Hepatocyte (in vitro differentiated cells): ENCODE data around the gene OMA1. TPM values are rescaled to one million over a fixed set of nuclear protein-coding genes. Genes with fewer than 3 reads are reported as not detected.

Experiments
- DNase-seq: peaks from one replicate; pipeline ENCODE4 v3.0.0-alpha.2; 2016; ENCODE audit warnings: low spot score
- H2AFZ ChIP-seq: fragments of 200-600 bp; sonication (generic); 2 replicates; pipeline ENCODE4 v1.6.0; 2016; ENCODE audit warnings: antibody characterized with exemption, mild to moderate bottlenecking
- H3K27ac ChIP-seq: fragments of 200-600 bp; sonication (generic); 2 replicates; pipeline ENCODE4 v1.5.1; 2016; ENCODE audit warnings: mild to moderate bottlenecking
- H3K27me3 ChIP-seq: fragments of 200-600 bp; sonication (generic); 2 replicates; pipeline ENCODE4 v1.6.1; 2016
- H3K36me3 ChIP-seq: fragments of 200-600 bp; sonication (generic); replicated peaks from 2 replicates; pipeline ENCODE4 v1.5.1; 2016; ENCODE audit warnings: low read depth; ENCODE audit not compliant: insufficient read depth
- H3K4me1 ChIP-seq: fragments of 200-600 bp; sonication (generic); 2 replicates; pipeline ENCODE4 v1.5.1; 2016; ENCODE audit warnings: mild to moderate bottlenecking, moderate library complexity; ENCODE audit not compliant: insufficient read depth
- H3K4me2 ChIP-seq: fragments of 200-600 bp; sonication (generic); 2 replicates; pipeline ENCODE4 v1.6.0; 2016
- H3K4me3 ChIP-seq: fragments of 200-600 bp; sonication (generic); 2 replicates; pipeline ENCODE4 v1.5.1; 2016; ENCODE audit warnings: mild to moderate bottlenecking
- H3K79me2 ChIP-seq: fragments of 200-600 bp; sonication (generic); 2 replicates; pipeline ENCODE4 v1.6.0; 2017; ENCODE audit warnings: mild to moderate bottlenecking
- H3K9me2 ChIP-seq: fragments of 200-600 bp; sonication (generic); replicated peaks from 2 replicates; pipeline ENCODE4 v1.6.0; 2017; ENCODE audit warnings: mild to moderate bottlenecking; ENCODE audit not compliant: insufficient read depth
- H3K9me3 ChIP-seq: fragments of 200-600 bp; sonication (generic); 2 replicates; pipeline ENCODE4 v1.5.1; 2016; ENCODE audit warnings: low read depth, mild to moderate bottlenecking
- H4K20me1 ChIP-seq: fragments of 200-600 bp; sonication (generic); 2 replicates; pipeline ENCODE4 v1.6.0; 2016; ENCODE audit warnings: mild to moderate bottlenecking; ENCODE audit not compliant: insufficient read depth, poor library complexity, severe bottlenecking
- CTCF ChIP-seq: fragments of 200-600 bp; sonication (generic); IDR thresholded peaks from 2 replicates; pipeline ENCODE4 v1.5.1; 2016; ENCODE audit warnings: antibody characterized with exemption, mild to moderate bottlenecking; ENCODE audit not compliant: poor library complexity
- EZH2 ChIP-seq: fragments of 200-600 bp; sonication (generic); IDR thresholded peaks from 2 replicates; pipeline ENCODE4 v1.6.1; 2016; ENCODE audit warnings: antibody characterized with exemption, mild to moderate bottlenecking, borderline replicate concordance
- EZH2phosphoT487 ChIP-seq: fragments of 200-600 bp; sonication (generic); IDR thresholded peaks from one replicate; pipeline ENCODE4 v1.6.1; 2018; ENCODE audit warnings: antibody characterized with exemption, mild to moderate bottlenecking, low read depth, moderate library complexity; ENCODE audit not compliant: unreplicated experiment, severe bottlenecking
- WGBS: methylation state at CpG from one replicate; pipeline ENCODE4 v1.1.6; 2016; ENCODE audit warnings: low lambda C conversion rate; ENCODE audit errors: missing lambda C conversion rate; 5-methylcytosine and 5-hydroxymethylcytosine counted together
- polyA plus RNA-seq: library from polyadenylated mRNA; unstranded; fragments of >200 nt; fragmentation: Nextera tagmentation; extraction: Ambion mirVana; gene quantifications from 2 replicates; pipeline ENCODE4 v1.2.1, GENCODE V29; 2016
- total RNA-seq: library from RNA; depleted of rRNA; stranded (reverse); fragments of >200 nt; gene quantifications from 2 replicates; pipeline ENCODE4 v1.2.3, GENCODE V29; 2014

Gene OMA1
- total and polyA plus RNA-seq, 2 experiments from 2014 or later, result 19.7 to 36.0 TPM

DNA sequence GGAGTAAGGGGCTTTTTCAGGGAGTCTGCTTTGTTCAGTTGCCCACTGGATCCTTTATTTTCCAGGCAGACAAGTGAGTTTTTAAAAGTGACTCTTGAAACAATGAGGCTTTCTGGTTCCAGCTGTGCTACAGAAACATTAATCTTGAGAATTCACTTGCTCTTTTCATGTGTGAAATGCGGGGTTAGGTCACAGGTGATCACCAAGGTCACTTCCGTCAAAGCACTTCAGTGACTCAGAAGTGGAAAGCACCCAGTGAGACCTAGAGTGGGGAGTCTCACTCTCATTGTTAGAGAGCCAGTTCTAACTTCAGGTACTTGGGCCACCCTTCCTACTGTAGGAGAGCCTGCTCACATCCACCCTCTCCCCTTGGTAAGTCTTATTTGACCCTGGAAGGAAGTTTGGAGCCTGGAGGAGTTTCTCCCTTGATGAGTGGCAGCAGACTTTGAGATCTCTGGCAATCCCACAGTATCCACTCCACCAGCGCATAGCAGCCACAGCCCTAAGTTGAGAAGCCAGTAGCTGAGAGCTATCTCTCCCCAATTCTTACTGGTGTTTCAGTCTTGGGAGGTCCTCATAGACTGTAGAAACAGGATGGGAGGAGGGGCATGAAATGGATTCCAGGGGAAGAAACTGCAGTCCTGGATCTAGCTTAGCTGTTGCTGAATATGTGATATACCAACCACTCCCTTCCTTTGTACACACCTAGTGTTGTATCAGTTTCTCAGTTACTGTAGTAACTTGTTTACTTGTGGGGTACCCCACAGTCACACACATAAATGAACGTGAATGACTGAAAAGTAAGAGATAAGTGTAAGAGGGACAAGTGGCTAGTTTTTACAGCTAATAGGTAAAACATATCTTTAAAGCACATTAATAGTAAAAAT, 27.4 kb upstream of the OMA1 start:
- H3K36me3 ChIP-seq, result no peaks in the 10 kb centered on the region
- H3K27me3 ChIP-seq, result no peaks in the 10 kb centered on the region
- peaks cover 18% of the 10 kb centered on the region for H3K4me1 ChIP-seq
- no peaks in the 10 kb centered on the region for H3K9me2 ChIP-seq
- no peak overlapping the region for H3K4me2 ChIP-seq
- TF ChIP-seq EZH2phosphoT487 (no peak), EZH2 (no peak), CTCF (no peak)
- no peaks in the 10 kb centered on the region for H3K79me2 ChIP-seq
- H2AFZ ChIP-seq, result no peak overlapping the region
- no peak for DNase-seq
- no peak overlapping the region for H3K4me3 ChIP-seq
- H3K9me3 ChIP-seq, result no peaks in the 10 kb centered on the region
- no peaks in the 10 kb centered on the region for H4K20me1 ChIP-seq
- 71% methylated on average over 4 of the region's 4 CpGs for WGBS
- H3K27ac ChIP-seq, result peak overlapping the region; percentile 73

DNA sequence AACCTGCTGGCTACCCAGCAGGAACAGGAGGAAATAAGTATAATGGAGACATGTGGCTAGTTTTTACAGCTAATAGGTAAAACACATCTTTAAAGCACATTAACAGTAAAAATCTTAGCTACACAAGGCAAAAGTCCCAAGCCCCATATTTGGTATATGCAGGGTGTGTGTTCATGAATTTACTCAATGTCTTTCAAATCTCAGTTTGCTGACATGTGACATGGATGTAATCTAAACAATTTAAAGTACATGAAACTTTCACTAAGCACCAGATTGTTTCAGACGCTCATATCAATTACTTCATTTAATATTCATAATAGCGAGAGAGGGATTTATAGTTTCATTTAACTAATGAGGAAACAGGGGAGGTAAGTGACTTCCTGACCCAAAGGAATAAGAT, 26.6 kb upstream of the OMA1 start:
- WGBS, result 72% methylated on average over 2 of the region's 2 CpGs
- no peaks in the 10 kb centered on the region for H3K79me2 ChIP-seq
- DNase-seq, result no peak
- no peaks in the 10 kb centered on the region for H3K9me2 ChIP-seq
- peaks cover 18% of the 10 kb centered on the region for H3K4me1 ChIP-seq
- TF ChIP-seq EZH2phosphoT487 (no peak), EZH2 (no peak), CTCF (no peak)
- H2AFZ ChIP-seq, result no peak overlapping the region
- H3K36me3 ChIP-seq, result no peaks in the 10 kb centered on the region
- H3K27ac ChIP-seq, result peak overlapping the region; percentile 77
- no peaks in the 10 kb centered on the region for H4K20me1 ChIP-seq
- H3K27me3 ChIP-seq, result no peaks in the 10 kb centered on the region
- H3K9me3 ChIP-seq, result no peaks in the 10 kb centered on the region
- H3K4me3 ChIP-seq, result no peak overlapping the region
- peak overlapping the region; percentile 44 for H3K4me2 ChIP-seq

- DNase-seq, result no peak
- no peaks in the 10 kb centered on the region for H3K9me3 ChIP-seq
These were observed 26.2 kb upstream of the OMA1 start for GRCh38 chr1:58572690-58573089.

More at GRCh38 chr1:58572690-58573089, 26.2 kb upstream of the OMA1 start:
- H3K4me2 ChIP-seq, result peak overlapping the region; percentile 44
- no peaks in the 10 kb centered on the region for H4K20me1 ChIP-seq
- no peaks in the 10 kb centered on the region for H3K27me3 ChIP-seq
- no peaks in the 10 kb centered on the region for H3K36me3 ChIP-seq
- no peak overlapping the region for H3K4me3 ChIP-seq
- H2AFZ ChIP-seq, result no peak overlapping the region
- no peaks in the 10 kb centered on the region for H3K9me2 ChIP-seq
- whole genome bisulfite sequencing, result 47% methylated on average over 2 of the region's 2 CpGs
- H3K4me1 ChIP-seq, result peaks cover 15% of the 10 kb centered on the region
- H3K79me2 ChIP-seq, result no peaks in the 10 kb centered on the region
- peak overlapping the region; percentile 77 for H3K27ac ChIP-seq
- TF ChIP-seq EZH2phosphoT487 (no peak), CTCF (no peak), EZH2 (no peak)
